ENCODE data around the gene DHX38. TPM values are rescaled to one million over a fixed set of nuclear protein-coding genes. Genes with fewer than 3 reads are reported as not detected.

The DHX38 gene
- total and polyA plus RNA-seq, 2 donors (not counting 3 experiments of a cell fraction or from before 2014, with no cell fraction given): 47.3 to 78.6 TPM

GRCh38 chr16:72110662-72111615 lies 17.3 kb downstream of the DHX38 start:
- H3K79me2 ChIP-seq (ENCODE audit: control insufficient read depth, insufficient read depth, low read length): no peaks in the 10 kb centered on the region
- no peak for TF ChIP-seq POLR2A (IDR thresholded peaks at IDR 0.05; ENCODE audit: low read depth, low read length)
- no peak for TF ChIP-seq EZH2 (IDR thresholded peaks at IDR 0.05; ENCODE audit: borderline replicate concordance, low read depth, low read length, severe bottlenecking)
- no peak for TF ChIP-seq CTCF (IDR thresholded peaks at IDR 0.05; ENCODE audit: extremely low read depth in 1 of 2, insufficient read depth in 1 of 2, low read depth in 1 of 2, low read length in 2 of 2)
- TF ChIP-seq GATA2 (IDR thresholded peaks at IDR 0.05; ENCODE audit: insufficient read depth, insufficient read length, low read depth, low read length): no peak
- no peak for TF ChIP-seq MAX (IDR thresholded peaks at IDR 0.05; ENCODE audit: insufficient read depth, insufficient read length)
- TF ChIP-seq POLR2AphosphoS5 (IDR thresholded peaks at IDR 0.05; ENCODE audit: insufficient read depth, low read depth, low read length): no peak
- no peak for TF ChIP-seq JUN (IDR thresholded peaks at IDR 0.05; ENCODE audit: borderline replicate concordance, insufficient read depth, insufficient read length, low read depth)
- no peak for TF ChIP-seq FOS (IDR thresholded peaks at IDR 0.05; ENCODE audit: borderline replicate concordance, insufficient read depth, low read length)
- no peak for TF ChIP-seq MYC (IDR thresholded peaks at IDR 0.05; ENCODE audit: low read depth, low read length)
- no peaks in the 10 kb centered on the region for H4K20me1 ChIP-seq (replicated peaks; ENCODE audit: control insufficient read depth, extremely low read depth, insufficient read depth, low read length)
- dilution Hi-C loops (cut with MboI; ENCODE audit: extremely low pct_ligation_motif_present, low sequenced_read_pairs): no loop called here
- CTCF ChIA-PET: interaction anchor here (1.3 kb wide), 1 partner anchor 14 kb away, joined by 3 read pairs; no protein-coding TSS in a partner anchor
- no peaks in the 10 kb centered on the region for H3K4me1 ChIP-seq (ENCODE audit: control insufficient read depth, extremely low read depth, insufficient read depth, low read length)
- no peaks in the 10 kb centered on the region for H3K9me1 ChIP-seq (replicated peaks; ENCODE audit: control insufficient read depth, extremely low read depth, insufficient read depth, low read length)
- H3K27ac ChIP-seq (ENCODE audit: insufficient read depth, low read depth, low read length): no peak overlapping the region
- POLR2A ChIA-PET: no interaction called here
- no peaks in the 10 kb centered on the region for H3K27me3 ChIP-seq (ENCODE audit: control insufficient read depth in 2 of 2, insufficient read depth in 2 of 2, low read length in 2 of 2)
- no TSS peak for BruUV-seq (replicated peaks)
- peaks cover 18 to 53% of the 10 kb centered on the region in 2 experiments for H3K36me3 ChIP-seq (ENCODE audit: control insufficient read depth in 2 of 2, extremely low read depth in 1 of 2, insufficient read depth in 2 of 2, low read length in 2 of 2)
- intact Hi-C loops (cut with micrococcal nuclease): no loop called here
- H3K4me2 ChIP-seq (ENCODE audit: insufficient read depth, low read length): no peak overlapping the region
- H3K9me3 ChIP-seq (replicated peaks; ENCODE audit: control insufficient read depth, insufficient read depth, low read length): no peaks in the 10 kb centered on the region
- no peak overlapping the region for H3K4me3 ChIP-seq (replicated peaks in 1 of 3; ENCODE audit: insufficient read depth in 1 of 3, low read depth in 1 of 3, low read length in 3 of 3)
- FAIRE-seq (no peak), DNase-seq (ENCODE audit: low read depth, low spot score) (no peak)
- H3K9ac ChIP-seq (replicated peaks; ENCODE audit: extremely low read depth, insufficient read depth, low read length): no peak overlapping the region
- H2AFZ ChIP-seq (ENCODE audit: low read depth, low read length): no peak overlapping the region
